Thyroid gland (tissue), 4 donors: Measurements from ENCODE around the gene DPY19L2.
"Not testable (repeated sequence)": the region's sequence is repeated elsewhere in the genome, so short reads cannot be mapped to it uniquely, and the experiment has no call there.

Experiments
- CTCF ChIP-seq, 6 experiments: fragments of 200-600 bp in 3 of 6; fragments of 450-650 bp in 3 of 6; sonication (generic) in 3 of 6; IDR thresholded peaks; one replicate each; pipeline ENCODE4 v1.5.1; 2016 to 2019; ENCODE audit warnings: antibody characterized with exemption in 6 of 6, mild to moderate bottlenecking in 2 of 6, inconsistent platforms in 1 of 6, moderate library complexity in 1 of 6
- POLR2A ChIP-seq, 2 donors: fragments of 450-650 bp; IDR thresholded peaks; one replicate each; pipeline ENCODE4 v1.6.1; 2017; ENCODE audit warnings: antibody characterized with exemption in 2 of 2, mild to moderate bottlenecking in 2 of 2, moderate library complexity in 1 of 2

- not testable (repeated sequence) for TF ChIP-seq CTCF, POLR2A (IDR thresholded peaks at IDR 0.05)
Measured at GRCh38 chr12:63716891-63717290, 48.6 kb upstream of the DPY19L2 start.
